Stimulated activated effector memory CD8-positive, alpha-beta T cell treated with anti-CD3 and anti-CD28 coated beads, Interleukin-12 subunit alpha, Interleukin-12 subunit beta, amount 100 ng/mL, for 72 hours (primary cell): ENCODE results near the gene ZNHIT6.

Experiments
- ATAC-seq: fragments of 150-1000 bp; cut with Tn5 transposase; 2 replicates; pipeline ENCODE4 v1.10.0; 2021
- DNase-seq, 2 donors: peaks; one replicate each; pipeline ENCODE4 v3.0.0; 2021 to 2022; ENCODE audit warnings: low spot score in 2 of 2
- H3K27ac Mint-ChIP-seq: one replicate; pipeline ENCODE4 v1.8.0; 2022; ENCODE audit warnings: mild to moderate bottlenecking, mixed read lengths
- H3K36me3 Mint-ChIP-seq: one replicate; pipeline ENCODE4 v1.8.0; 2022; ENCODE audit warnings: mild to moderate bottlenecking, mixed read lengths
- H3K4me1 Mint-ChIP-seq: one replicate; pipeline ENCODE4 v1.8.0; 2022; ENCODE audit warnings: mixed read lengths
- H3K4me3 Mint-ChIP-seq: one replicate; pipeline ENCODE4 v1.8.0; 2022; ENCODE audit warnings: mild to moderate bottlenecking, mixed read lengths
- H3K9me3 Mint-ChIP-seq: one replicate; pipeline ENCODE4 v1.8.0; 2022; ENCODE audit warnings: mixed read lengths

Gene ZNHIT6

DNA sequence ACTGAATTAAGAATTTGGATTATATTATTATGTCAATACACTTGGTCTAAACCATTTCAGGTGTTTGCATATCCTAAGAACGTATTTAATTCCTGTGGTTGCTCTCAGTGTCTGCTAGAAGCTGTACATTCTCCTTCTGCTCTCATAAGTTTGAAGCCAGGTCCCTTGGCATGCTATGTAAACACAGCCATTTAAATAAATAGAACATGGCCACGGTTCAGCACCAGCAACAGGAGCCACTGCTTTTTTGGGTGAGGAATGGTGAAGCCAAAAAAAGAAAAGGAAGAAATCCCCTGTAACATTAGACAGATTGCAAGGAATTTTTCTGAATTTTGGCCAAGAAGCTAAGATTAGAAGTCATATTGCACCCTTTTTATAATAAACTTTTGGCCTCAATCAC, 108.6 kb downstream of the ZNHIT6 start:
- DNase-seq (no peak), ATAC-seq (no peak)
- Mint-ChIP-seq H3K4me1 (no peaks in the 10 kb centered on the region), H3K9me3 (peaks cover 3% of the 10 kb centered on the region), H3K36me3 (no peaks in the 10 kb centered on the region), H3K27ac (no peak overlapping the region), H3K4me3 (no peak overlapping the region)
